GM19240 (cell line): ENCODE data around the gene KIF23.

Source experiments
- DNase-seq: peaks from one replicate; pipeline ENCODE4 v3.0.0; 2011; ENCODE audit warnings: low spot score; ENCODE audit not compliant: insufficient read length

Gene KIF23

DNA sequence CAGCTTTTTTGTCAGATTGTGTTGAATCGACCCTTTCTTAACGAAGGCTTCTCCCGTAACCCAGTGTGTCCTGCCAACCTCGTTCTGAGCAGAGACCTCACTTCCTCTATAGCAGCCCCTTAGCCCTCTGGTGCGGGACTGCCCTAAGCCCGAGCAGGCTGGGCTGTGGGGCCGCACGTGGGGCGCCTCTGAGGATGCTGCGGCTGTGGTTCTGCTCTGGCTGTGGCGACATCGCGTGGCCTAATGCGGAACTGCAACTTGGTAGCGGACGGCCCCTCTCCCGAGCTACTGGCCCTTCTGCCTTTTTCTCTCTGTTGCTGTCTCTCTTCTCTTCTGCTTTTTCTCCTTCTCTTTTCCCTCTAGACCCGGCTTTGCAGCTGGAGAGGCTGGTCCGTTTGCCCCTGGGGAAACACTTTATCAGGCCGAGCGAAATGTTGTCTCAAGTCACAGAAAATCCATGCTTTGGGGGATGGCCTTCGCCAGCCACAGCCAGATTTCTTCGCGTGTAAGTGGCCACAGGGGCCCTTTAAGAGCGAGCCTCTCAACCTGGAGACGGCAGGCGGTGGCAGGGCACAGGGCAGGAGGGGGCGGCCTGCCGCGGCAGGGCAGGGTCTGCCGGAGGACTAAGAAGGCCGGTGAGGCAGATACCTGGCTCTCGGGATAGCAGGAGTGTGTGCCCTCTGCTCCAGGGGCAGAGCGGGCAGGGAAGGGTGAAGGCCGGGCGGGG, 19.4 kb upstream of the KIF23 start:
- DNase-seq = peak; percentile 77

DNA sequence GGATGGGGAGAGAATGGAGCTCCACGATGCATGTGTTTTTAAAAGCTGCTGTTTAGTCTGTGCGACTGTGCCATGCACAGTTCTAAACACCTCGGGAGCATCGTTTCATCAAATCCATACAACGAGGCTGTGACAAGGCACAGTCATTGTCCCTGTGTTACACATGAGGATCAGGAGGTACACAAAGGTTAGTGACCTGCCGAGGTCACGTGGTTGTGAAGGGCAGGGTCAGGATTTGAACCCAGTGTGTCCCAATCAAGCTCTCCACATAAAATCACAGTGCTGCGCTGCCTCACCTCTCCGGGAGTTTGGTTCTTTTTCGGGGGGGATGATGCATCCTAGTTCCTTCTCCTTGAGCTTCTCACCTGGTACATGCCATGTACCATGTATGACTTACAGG, 18.7 kb upstream of the KIF23 start:
- no peak for DNase-seq

DNA sequence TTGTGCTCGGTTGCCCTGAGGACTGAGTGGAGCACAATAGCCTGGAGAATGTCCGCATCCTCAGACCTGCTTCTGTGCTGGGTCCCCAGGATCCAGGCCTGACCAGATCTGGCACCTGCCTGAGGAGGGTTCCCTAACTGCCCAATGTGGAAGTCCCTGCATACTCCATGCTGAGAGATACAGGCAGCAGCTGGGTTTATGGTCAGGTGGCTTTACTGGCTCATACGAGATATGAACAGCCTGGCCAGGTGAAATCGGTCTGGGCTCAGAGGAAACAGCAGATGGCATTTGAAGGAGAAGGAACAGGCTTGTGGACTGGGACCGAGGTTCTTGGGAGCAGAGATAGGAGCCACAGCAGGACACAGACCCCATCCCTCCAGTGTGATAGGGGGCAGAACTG, 18.2 kb upstream of the KIF23 start:
- DNase-seq = no peak

DNA sequence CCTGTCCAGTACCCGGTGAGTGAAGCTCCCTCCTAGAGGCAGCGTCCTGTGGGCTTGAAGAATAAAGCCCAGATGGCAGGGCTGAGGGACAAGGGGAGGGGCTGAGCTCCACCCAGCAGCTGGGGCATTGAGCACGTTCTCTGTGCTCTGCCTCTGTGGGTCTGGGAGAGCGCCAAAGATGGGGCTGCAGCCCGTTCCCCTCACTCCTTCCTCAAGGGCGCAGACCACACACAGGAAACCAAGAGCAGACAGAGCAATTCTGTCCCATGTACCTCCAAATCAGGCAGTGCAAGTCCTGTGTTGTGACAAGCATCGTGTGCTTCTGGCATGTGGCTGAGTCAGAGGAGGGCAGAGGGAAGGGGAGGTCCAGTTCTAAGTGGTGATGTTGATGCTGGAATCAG, 15.7 kb upstream of the KIF23 start:
- no peak for DNase-seq

DNA sequence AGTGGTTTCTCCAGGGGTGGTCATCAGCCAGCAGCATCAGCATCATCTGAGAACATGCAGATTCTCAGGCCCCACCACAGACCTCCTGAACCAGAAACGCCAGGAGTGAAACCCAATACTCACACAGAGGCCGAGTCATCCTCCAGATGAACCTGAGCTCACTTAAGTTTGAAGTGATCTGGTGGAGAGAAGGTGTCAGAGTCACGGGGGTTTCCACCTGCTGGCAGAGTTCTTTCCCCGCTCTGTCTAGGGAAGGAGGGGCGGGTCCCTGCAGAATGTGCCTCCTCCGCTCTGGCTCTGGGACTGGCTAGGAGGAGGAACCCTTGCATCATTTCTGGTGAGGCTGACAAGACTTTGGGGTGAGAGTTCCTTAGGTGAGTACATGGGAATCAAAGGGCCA, 13.3 kb upstream of the KIF23 start:
- no peak for DNase-seq

DNA sequence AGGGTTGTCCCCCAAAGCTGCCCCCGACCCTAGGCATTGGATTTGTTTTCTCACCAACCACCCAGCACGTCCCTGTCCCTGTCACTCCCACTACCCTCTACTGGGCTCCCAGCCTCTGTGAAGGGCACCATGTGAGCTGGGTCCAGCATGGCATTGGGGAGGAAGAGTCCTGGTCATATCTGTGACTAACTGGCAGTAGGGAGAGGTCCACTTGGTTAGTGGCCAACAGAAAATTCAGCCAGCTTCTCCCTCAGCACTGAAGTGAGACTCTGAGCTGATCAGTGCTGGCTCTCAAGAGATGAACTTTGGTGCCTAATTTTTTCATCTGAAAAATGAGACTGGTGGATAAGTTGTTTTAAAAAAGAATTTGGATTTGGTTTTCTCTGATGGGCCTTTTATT, 11.3 kb upstream of the KIF23 start:
- DNase-seq = no peak

DNA sequence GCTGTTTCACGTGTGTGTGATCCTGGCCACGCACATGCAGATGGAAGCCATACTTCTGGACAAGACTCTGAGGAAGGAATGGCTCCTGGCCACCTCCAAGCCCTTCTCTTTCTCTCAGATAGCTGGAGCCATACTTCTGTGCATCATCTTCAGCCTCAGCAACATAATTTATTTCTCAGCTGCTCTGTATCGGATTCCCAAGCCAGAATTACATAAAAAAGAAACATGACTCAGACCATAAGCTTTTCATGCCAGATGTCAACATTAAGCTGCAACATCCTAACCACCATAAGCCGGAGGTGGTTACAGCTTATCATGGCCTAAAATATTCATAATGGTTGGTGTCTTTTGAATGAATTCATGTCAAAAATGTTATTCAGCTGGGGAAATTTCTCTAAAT, 10.6 kb upstream of the KIF23 start:
- DNase-seq = no peak

DNA sequence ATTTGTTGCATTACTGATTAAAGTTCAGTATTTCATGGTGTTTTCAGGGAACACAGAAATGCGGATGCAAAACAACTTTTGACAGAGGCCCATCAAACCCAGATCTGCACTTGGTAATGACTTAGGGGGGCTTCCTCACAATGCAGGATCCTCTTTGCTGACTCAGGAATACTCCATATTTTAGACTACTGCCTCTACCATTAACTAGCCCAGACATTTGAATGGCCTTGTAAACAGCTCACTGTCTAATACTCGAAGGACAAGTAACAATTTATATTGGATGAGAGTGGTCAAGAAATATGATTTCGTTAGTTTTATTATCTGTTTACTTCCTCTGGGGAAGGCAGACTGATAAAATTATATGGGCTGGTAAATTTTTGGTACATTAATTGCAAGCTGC, 9.0 kb upstream of the KIF23 start:
- DNase-seq = no peak

DNA sequence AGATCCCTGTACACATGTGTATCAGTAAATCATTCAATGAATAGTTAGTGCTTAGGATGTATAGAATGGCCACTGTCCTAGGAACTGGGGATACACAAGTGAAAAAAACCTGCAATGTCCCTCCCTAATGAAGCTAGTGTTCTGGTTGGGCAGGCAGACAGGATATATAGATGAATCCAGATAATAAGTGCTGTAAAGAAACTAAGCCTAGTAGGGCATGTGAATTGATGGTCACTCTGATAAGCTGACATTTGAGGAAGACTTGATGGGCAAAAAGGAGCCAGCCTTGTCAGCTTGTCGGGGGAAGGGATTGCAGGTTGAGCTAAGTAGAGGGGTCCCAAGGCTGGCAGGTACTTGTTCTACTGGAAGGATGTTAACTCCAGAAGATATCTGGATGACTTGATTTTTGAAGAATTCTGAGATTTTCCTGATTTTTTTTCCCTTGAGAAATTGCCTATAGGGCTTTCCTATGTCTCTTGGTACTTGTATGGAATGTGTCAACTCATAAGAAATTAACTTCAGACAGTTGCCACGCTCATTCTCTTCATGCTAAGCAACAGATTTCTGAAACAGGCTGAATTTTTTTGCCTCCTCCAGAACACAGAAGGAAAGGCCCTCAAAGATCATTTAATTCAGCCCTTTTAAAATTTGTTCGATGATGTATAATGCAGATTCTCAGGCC, 6.3 kb upstream of the KIF23 start:
- no peak for DNase-seq

DNA sequence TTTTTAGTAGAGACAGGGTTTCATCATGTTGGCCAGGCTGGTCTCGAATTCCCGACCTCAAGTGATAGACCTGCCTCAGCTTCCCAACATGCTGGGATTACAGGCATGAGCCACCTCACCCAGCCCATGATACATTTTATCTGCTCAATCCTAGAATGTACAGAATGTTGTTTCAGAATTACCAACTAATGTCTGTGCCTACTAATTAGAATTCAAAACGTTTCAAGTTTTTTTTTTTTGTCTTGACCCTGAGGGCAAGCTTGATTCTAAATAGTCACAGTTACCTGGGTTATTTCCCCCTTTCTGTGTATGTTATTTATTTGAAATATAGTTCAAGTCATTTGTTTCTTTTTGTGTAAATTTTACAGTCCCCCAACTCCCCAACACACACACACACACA, 5.3 kb upstream of the KIF23 start:
- no peak for DNase-seq

DNA sequence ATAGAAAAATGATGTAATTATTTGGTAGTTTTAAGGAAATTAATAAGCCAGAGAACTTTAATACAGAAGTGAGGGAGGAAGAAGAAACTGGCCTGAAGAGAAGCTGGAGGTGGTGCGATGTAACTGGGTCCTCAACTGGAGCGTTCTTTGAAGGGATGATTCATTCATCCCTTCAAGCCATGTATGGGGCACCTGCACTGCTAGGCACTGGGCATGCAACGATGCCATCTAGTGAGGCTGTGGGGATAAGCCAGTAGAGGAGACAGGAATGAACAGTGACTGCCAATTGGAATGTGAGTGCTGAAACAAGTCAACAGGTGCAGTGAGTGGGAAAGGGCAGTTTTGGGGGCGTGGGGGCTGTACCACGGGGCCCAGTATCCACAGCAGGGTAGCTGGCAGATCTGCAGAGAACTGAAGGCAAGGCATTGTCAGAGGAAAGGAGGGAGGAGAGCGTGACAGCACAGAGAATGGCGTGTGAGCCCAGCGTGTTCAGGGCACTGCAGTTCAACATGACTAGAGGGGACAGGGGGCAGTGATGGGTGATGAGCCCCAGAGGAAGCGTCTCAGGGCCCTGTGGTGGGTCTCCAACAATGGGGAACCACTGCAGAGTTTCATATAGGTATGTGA, 3.8 kb upstream of the KIF23 start:
- no peak for DNase-seq

DNA sequence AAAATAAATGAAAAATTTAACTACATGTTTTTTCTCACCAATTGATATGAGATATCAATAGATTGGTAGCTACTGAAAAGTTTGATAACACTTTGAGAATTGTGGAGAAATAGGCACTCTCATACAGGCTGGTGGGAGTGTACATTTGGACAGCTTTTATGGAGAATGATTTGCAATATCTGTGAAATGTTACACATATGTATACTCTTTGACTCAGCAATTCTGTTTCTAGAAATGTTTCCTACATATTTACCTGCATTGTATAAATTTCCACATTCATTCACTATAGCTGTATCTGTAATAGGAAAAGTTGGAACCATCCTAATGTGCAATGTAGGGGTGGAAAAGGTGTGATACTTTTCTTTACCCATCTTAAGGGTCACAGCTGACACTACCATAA, 1.9 kb upstream of the KIF23 start:
- no peak for DNase-seq

DNA sequence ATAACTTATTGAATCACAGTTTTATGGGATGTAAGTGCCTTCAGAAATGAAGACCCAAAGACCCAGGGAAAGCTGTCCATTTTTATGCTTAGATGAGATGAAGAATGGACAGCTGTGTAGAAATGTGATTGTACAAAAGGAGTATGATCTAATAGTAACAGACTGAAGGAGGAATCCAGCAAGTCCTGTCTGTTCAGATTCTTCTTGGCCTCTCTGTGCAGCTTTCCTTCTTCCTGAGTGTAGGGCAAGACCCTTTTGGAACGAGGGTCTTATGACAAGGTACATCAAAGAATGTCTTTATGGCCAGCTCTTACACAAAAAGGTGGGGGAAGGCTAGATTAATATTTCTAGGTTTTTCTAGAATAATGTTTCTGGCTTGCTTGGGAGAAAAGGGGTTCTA, 1.4 kb upstream of the KIF23 start:
- no peak for DNase-seq

DNA sequence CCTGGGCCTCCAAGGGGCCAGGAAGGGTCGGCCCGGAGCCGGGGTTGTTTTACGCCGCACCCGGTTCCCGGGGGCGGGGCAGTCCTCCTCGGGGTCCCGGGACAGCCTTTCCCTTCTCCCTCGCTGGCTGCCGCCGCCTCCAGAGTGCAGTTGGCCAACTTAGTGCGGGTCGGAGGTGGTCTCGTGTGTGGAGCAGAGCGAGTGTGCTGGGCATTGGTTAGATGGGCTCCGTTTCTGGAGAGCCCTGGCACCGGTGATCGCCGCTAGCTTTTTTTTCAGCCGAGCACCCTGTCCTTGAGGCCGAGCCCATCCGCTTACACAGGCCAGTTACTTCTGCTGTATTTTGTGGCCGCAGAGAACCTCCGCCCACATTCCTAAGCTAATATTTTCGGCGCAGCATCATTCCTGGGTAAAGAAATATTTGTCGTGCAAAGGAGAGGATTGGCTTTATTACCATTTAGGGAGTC, 585 bp downstream of the KIF23 start:
- DNase-seq = no peak

DNA sequence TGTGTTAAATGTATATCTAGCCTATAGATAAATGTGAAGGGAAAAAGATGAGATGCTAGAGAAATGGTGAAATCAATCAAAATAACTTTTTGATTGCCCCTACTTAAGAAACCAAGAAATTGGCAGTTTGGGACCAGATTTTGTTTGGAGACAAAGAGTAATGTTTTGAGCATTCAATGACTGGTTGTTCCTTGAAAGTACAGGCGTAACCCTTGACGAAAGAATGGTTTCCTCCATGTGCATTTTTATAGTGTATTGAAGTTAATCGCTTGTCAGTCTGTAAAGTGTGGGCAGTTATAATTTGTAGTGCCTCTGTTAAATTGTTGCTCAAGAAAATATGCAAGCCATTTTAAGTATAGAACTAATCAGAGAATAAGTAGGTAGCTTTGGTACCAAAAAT, 1.2 kb downstream of the KIF23 start:
- DNase-seq = no peak

DNA sequence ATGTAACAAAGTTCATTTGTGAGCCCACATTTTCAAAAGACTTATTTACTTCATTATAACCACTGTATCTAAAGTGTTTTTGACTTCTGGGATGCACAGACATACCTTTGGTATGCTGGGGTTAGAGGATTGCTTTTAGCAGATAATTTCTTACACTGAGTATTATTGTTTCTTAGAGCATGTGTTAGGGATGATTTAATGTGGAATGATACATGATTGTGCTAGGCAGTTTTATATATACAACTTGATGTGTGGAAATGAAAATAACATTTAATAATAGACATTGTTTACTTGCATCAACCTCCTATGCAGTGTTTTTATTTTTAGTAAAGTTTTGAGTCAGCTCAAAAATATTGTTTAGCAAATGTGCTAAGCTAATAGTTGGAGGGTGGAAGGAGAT, 3.4 kb downstream of the KIF23 start:
- no peak for DNase-seq

DNA sequence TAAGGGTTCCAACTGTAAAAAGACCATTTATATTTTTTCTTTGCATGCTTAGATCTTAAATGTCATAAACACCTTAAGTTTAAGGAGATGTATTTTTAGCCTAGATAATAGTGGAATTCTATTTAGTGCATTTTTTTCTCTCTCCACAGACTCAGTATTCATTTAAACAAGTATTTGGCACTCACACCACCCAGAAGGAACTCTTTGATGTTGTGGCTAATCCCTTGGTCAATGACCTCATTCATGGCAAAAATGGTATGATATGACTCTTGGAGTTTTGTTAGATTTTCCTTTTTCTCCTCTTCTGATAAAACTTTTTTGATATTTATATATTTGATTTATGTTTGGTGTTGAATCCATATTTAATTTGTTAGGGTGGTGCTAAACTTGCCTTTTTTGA, 7.3 kb downstream of the KIF23 start:
- no peak for DNase-seq

DNA sequence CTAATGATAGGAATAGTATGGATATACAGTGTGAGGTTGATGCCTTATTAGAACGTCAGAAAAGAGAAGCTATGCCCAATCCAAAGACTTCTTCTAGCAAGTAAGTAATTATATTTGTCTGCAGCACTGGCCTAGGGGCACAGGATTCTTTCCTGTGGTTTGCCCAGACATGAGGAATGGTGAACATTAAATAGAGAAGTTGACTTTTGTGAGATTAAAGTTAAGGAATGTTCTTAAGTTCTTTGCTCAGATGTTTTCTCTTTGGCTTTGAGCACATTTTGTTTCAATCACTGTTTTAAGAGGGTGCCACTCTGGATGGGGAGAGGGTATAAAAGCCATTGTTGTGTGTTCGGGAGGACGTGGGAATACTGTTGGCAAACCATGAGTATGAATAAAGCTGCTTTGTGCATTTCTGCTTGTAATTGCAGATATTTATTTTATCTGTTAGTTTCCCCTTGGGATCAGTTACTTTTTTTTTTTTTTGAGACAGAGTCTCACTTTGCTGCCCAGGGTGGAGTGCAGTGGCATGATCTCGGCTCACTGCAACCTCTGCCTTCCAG, 8.3 kb downstream of the KIF23 start:
- DNase-seq = no peak

DNA sequence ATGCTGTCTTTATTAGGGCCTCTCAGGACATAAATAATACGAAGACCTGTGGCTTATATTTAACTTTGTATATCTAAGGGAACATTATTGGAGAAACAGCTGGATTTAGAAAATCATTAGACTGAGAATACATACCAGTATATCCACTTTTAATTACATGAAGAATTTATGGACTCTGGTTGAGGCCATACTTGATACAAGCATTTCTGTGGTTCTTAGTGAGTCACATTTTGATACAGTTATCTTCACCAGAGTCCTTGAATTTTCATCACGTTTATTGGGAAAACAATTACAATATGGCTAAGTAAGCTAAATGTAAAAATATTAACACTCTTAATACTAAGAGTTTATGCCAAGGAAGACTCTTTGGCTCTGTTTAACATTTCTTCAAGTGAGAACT, 9.9 kb downstream of the KIF23 start:
- DNase-seq = no peak

DNA sequence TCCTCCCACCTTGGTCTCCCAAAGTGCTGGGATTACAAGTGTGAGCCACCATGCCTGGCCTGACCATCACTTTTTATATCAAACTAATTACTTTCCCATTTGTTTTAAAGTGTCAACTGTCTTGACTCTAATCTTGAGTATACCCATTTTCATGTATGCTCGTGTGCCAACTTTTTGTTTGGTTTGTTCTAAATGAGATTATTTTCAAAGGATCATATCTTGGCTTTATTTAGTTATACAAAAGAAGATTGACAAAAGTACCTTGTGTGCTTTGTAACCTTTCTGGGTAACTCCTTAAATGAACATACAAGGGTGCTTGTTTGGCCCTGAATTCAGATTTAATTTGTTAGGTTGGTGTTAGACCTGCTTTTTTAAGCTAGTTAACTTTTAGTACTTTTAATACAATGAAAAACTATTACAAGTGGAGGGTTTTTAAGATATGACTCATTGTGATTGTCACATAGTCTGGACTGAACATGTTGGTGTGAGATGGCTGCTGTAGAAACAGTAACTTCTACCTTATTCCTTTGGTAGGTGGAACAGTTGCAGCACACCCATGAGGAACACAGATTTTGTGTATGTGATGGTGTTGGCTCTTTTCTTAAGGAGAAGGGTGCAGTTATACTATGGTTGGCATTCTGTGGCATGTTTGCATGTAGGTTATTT, 10.7 kb downstream of the KIF23 start:
- no peak for DNase-seq

DNA sequence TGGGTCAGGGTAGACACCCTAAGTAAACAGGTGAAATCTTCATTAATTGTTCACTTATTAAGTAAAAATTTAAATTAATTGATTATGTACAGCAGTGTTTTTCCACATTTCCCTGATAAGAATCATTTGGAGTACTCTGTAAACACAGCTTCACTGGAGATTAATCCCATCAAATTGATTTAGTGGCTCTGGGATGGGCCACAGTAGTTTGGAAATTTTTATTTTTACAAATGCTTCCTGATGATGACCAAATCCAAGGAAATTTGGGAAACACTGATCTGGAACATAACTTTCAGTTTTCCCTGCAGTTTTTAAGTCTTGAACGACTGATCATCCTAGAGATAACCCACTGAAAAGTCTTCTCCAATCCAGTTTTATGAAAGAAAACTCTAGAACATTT, 19.7 kb downstream of the KIF23 start:
- DNase-seq = no peak

DNA sequence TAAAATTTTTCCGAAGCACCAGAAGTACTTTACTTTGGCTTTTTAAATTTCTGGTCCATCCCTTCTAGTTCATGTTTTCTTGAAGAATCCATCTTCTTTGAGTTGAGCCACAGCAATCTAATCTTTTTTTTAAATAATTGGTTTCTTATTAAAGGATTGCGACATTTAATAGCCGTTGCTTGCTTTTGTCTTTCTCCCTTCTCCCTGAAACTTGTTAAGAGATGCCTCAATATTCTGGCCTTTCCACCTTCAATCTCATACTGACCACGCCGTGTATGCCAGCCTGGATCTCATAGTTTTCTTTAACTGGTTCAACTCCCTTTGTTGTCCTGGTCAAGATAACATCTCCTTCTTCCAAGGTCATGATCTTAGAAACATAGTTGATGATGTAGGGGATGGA, 20.1 kb downstream of the KIF23 start:
- no peak for DNase-seq
